ENCODE results near the gene FOXA3. TPM values are rescaled to one million over a fixed set of nuclear protein-coding genes. Genes with fewer than 3 reads are reported as not detected.
A peak's percentile ranks its signal among the peaks of the same experiment; 100 is the strongest.

The FOXA3 gene
- total RNA-seq, 2 experiments from 2014 or later: not detected

GRCh38 chr19:45913874-45914830 lies 50.0 kb downstream of the FOXA3 start, which contains the start of gene NANOS2:
Gene NANOS2, minus strand, starts transcription at chr19:45914778. Its CDS starts 85 bp downstream, at chr19:45914693.
- ATAC-seq: no peak
- H3K9me3 Mint-ChIP-seq (ENCODE audit: insufficient read depth): peaks cover 3% of the 10 kb centered on the region
- no peak within 1 kb of the TSS for H3K27ac Mint-ChIP-seq
- ChIA-PET POLR2A (no interaction called here), CTCF (interaction anchor here (1.5 kb wide), 1 partner anchor 11 kb away, joined by 5 read pairs; no protein-coding TSS in a partner anchor)
- peaks cover 29% of the 10 kb centered on the region for H3K27me3 Mint-ChIP-seq (ENCODE audit: low read depth)
- DNase-seq: peak; percentile 51
- peaks cover 28% of the 10 kb centered on the region for H3K4me1 Mint-ChIP-seq (ENCODE audit: low read depth)
- H3K36me3 Mint-ChIP-seq (ENCODE audit: low read depth): no peaks in the 10 kb centered on the region
- no peak within 1 kb of the TSS for H3K4me3 Mint-ChIP-seq

GRCh38 chr19:45917421-45918091 lies 53.4 kb downstream of the FOXA3 start:
- H3K4me3 Mint-ChIP-seq: peak overlapping the region; percentile 43
- peak; percentile 85 for ATAC-seq
- POLR2A ChIA-PET: interaction anchor here (0.7 to 1.3 kb wide), 2 partner anchors 14 to 16 kb away, joined by 3 to 5 read pairs; partner anchors contain the start of gene MYPOP

GRCh38 chr19:45918721-45919120 lies 54.6 kb downstream of the FOXA3 start:
- no peak for ATAC-seq

More at GRCh38 chr19:45917421-45918091, 53.4 kb downstream of the FOXA3 start:
- Mint-ChIP-seq H3K36me3 (ENCODE audit: low read depth) (no peaks in the 10 kb centered on the region), H3K27ac (peak overlapping the region; percentile 84), H3K9me3 (ENCODE audit: insufficient read depth) (peaks cover 3% of the 10 kb centered on the region), H3K4me1 (ENCODE audit: low read depth) (peaks cover 49% of the 10 kb centered on the region), H3K27me3 (ENCODE audit: low read depth) (peaks cover 18% of the 10 kb centered on the region)
- CTCF ChIA-PET: interaction anchor here (0.6 to 1.0 kb wide), 2 partner anchors 14 to 111 kb away, joined by 3 to 8 read pairs; partner anchors contain the start of gene MYPOP
- DNase-seq: peak; percentile 69

GRCh38 chr19:45919678-45920077 lies 55.6 kb downstream of the FOXA3 start:
- H3K4me3 Mint-ChIP-seq: no peak overlapping the region
- peaks cover 47% of the 10 kb centered on the region for H3K4me1 Mint-ChIP-seq (ENCODE audit: low read depth)
- H3K36me3 Mint-ChIP-seq (ENCODE audit: low read depth): no peaks in the 10 kb centered on the region
- H3K27ac Mint-ChIP-seq: no peak overlapping the region
- POLR2A ChIA-PET: no interaction called here
- DNase-seq: no peak
- CTCF ChIA-PET: interaction anchor here (0.7 kb wide), 2 partner anchors 8 to 36 kb away, joined by 3 to 4 read pairs; no protein-coding TSS in a partner anchor
- H3K9me3 Mint-ChIP-seq (ENCODE audit: insufficient read depth): peaks cover 3% of the 10 kb centered on the region
- ATAC-seq: peak; percentile 14
- peaks cover 9% of the 10 kb centered on the region for H3K27me3 Mint-ChIP-seq (ENCODE audit: low read depth)

More at GRCh38 chr19:45918721-45919120, 54.6 kb downstream of the FOXA3 start:
- no peak for DNase-seq
- Mint-ChIP-seq H3K27me3 (ENCODE audit: low read depth) (peaks cover 9% of the 10 kb centered on the region), H3K9me3 (ENCODE audit: insufficient read depth) (peaks cover 3% of the 10 kb centered on the region), H3K4me1 (ENCODE audit: low read depth) (peaks cover 48% of the 10 kb centered on the region), H3K36me3 (ENCODE audit: low read depth) (no peaks in the 10 kb centered on the region), H3K4me3 (no peak overlapping the region), H3K27ac (peak overlapping the region; percentile 25)
- CTCF ChIA-PET: interaction anchor here (0.7 kb wide), 2 partner anchors 9 to 35 kb away, joined by 3 to 4 read pairs; no protein-coding TSS in a partner anchor
- POLR2A ChIA-PET: interaction anchor here (1.3 kb wide), 1 partner anchor 17 kb away, joined by 5 read pairs; the partner anchor contains the start of gene MYPOP

GRCh38 chr19:45920458-45920857 lies 56.3 kb downstream of the FOXA3 start:
- H3K36me3 Mint-ChIP-seq (ENCODE audit: low read depth): no peaks in the 10 kb centered on the region
- POLR2A ChIA-PET: no interaction called here
- ATAC-seq (peak; percentile 10), DNase-seq (peak; percentile 32)
- H3K27ac Mint-ChIP-seq: peak overlapping the region; percentile 58
- CTCF ChIA-PET: no interaction called here
- H3K27me3 Mint-ChIP-seq (ENCODE audit: low read depth): peaks cover 9% of the 10 kb centered on the region
- peaks cover 51% of the 10 kb centered on the region for H3K4me1 Mint-ChIP-seq (ENCODE audit: low read depth)
- H3K4me3 Mint-ChIP-seq: no peak overlapping the region
- H3K9me3 Mint-ChIP-seq (ENCODE audit: insufficient read depth): peaks cover 3% of the 10 kb centered on the region

- ChIA-PET POLR2A (no interaction called here), CTCF (interaction anchor here (1.0 to 1.2 kb wide), 2 partner anchors 20 to 153 kb away, joined by 3 read pairs; partner anchors contain the start of genes MYPOP and SIX5)
- ATAC-seq: no peak
- no peak overlapping the region for H3K27ac Mint-ChIP-seq
- peak; percentile 31 for DNase-seq
- peaks cover 4% of the 10 kb centered on the region for H3K27me3 Mint-ChIP-seq (ENCODE audit: low read depth)
- no peaks in the 10 kb centered on the region for H3K9me3 Mint-ChIP-seq (ENCODE audit: insufficient read depth)
- H3K36me3 Mint-ChIP-seq (ENCODE audit: low read depth): no peaks in the 10 kb centered on the region
- H3K4me1 Mint-ChIP-seq (ENCODE audit: low read depth): peaks cover 49% of the 10 kb centered on the region
- no peak overlapping the region for H3K4me3 Mint-ChIP-seq
Measured at GRCh38 chr19:45922281-45922680, 58.2 kb downstream of the FOXA3 start.

Other genes with a start within 250 kb of the FOXA3 start
- gene EML2, start 224.9 kb upstream of the FOXA3 start, total RNA-seq: 10 to 100 TPM; 93.6 to 97.6 TPM
- 1 to 10 TPM; 7.0 to 9.2 TPM for gene GIPR, start 196.1 kb upstream of the FOXA3 start, total RNA-seq
- 100 to 1,000 TPM; 634 to 652 TPM for gene SNRPD2, start 172.4 kb upstream of the FOXA3 start, total RNA-seq
- gene QPCTL, start 171.7 kb upstream of the FOXA3 start, total RNA-seq: 1 to 10 TPM; 6.7 to 8.0 TPM
- gene FBXO46, start 133.4 kb upstream of the FOXA3 start, total RNA-seq: 10 to 100 TPM; 32.6 to 33.9 TPM
- gene MEIOSIN, start 130.9 kb upstream of the FOXA3 start, total RNA-seq: not detected
- gene SIX5, start 95.1 kb upstream of the FOXA3 start, total RNA-seq: under 1 TPM; 0.53 to 0.89 TPM
- 10 to 100 TPM in 1 of 2 experiments, 1 to 10 TPM in 1; 9.9 to 14.4 TPM for gene DMPK, start 81.8 kb upstream of the FOXA3 start, total RNA-seq
- gene DMWD, start 71.5 kb upstream of the FOXA3 start, total RNA-seq: 10 to 100 TPM; 20.6 TPM
- under 1 TPM; 0.55 to 0.68 TPM for gene RSPH6A, start 49.0 kb upstream of the FOXA3 start, total RNA-seq
- gene SYMPK, start 1.2 kb upstream of the FOXA3 start, total RNA-seq: 10 to 100 TPM; 97.3 to 98.3 TPM
- gene IRF2BP1, start 21.8 kb downstream of the FOXA3 start, total RNA-seq: 10 to 100 TPM; 18.0 to 19.1 TPM
- gene MYPOP, start 38.3 kb downstream of the FOXA3 start, total RNA-seq: 10 to 100 TPM; 10.4 to 11.3 TPM
- gene NANOS2, start 50.5 kb downstream of the FOXA3 start, total RNA-seq: not detected
- not detected for gene NOVA2, start 109.5 kb downstream of the FOXA3 start, total RNA-seq
- 10 to 100 TPM; 26.3 to 29.2 TPM for gene CCDC61, start 131.1 kb downstream of the FOXA3 start, total RNA-seq
- not detected for gene PGLYRP1, start 158.7 kb downstream of the FOXA3 start, total RNA-seq
- not detected for gene IGFL4, start 176.7 kb downstream of the FOXA3 start, total RNA-seq

Measured in activated CD8-positive, alpha-beta T cell treated with anti-CD3 and anti-CD28 coated beads, Interleukin-2, amount 10 ng/mL, durations not matched to agents 7 days and 5 days (primary cell).